HEK293 (cell line): ENCODE results near the gene CRTC2.

Experiments
- CTCF ChIA-PET: fragments of 350-600 bp; formaldehyde crosslinking; extraction: SDS; loops from one replicate; lab custom pipeline; 2021; ENCODE audit warnings: antibody characterized with exemption; lab: Yijun Ruan, JAX
- POLR2A ChIA-PET: fragments of 300-600 bp; formaldehyde crosslinking; extraction: SDS; loops from one replicate; lab custom pipeline; 2020; ENCODE audit warnings: antibody characterized with exemption, inconsistent platforms; lab: Yijun Ruan, JAX
- H3K27ac ChIP-seq: fragments of 200-500 bp; sonication (Bioruptor generic); 2 replicates; pipeline ENCODE4 v1.5.1; 2014; ENCODE audit warnings: low read depth, low read length, control low read depth, inconsistent platforms; ENCODE audit errors: extremely low read depth
- H3K36me3 ChIP-seq, 2 experiments: fragments of 200-500 bp in 1 of 2; sonication (Bioruptor generic) in 1 of 2; 1 replicate in 1 of 2; 2 replicates in 1 of 2; pipeline ENCODE4 v1.5.1; 2014 to 2017; ENCODE audit warnings: inconsistent platforms in 2 of 2, low read length in 2 of 2; ENCODE audit not compliant: control insufficient read depth in 2 of 2, insufficient read depth in 1 of 2
- H3K4me1 ChIP-seq: fragments of 200-500 bp; sonication (Bioruptor generic); 2 replicates; pipeline ENCODE4 v1.5.1; 2014; ENCODE audit warnings: mild to moderate bottlenecking, low read length, inconsistent platforms; ENCODE audit not compliant: control insufficient read depth, insufficient read depth
- H3K4me3 ChIP-seq: 2 replicates; pipeline ENCODE4 v1.5.1; 2011; ENCODE audit warnings: low read depth, mild to moderate bottlenecking, control low read depth, low read length, moderate library complexity
- H3K9me3 ChIP-seq: fragments of 200-500 bp; sonication (Bioruptor generic); 2 replicates; pipeline ENCODE4 v1.5.1; 2014; ENCODE audit warnings: low read depth, low read length, inconsistent platforms; ENCODE audit not compliant: control insufficient read depth, insufficient read depth
- GLIS1 ChIP-seq: fragments of 450-650 bp; formaldehyde crosslinking; IDR thresholded peaks from 2 replicates; pipeline ENCODE4 v1.5.1; 2016; ENCODE audit warnings: missing biosample characterization, missing genetic modification characterization
- GLIS2 ChIP-seq: fragments of 450-650 bp; formaldehyde crosslinking; IDR thresholded peaks from 2 replicates; pipeline ENCODE4 v1.5.1; 2016; ENCODE audit warnings: missing biosample characterization, missing genetic modification characterization
- KLF9 ChIP-seq: fragments of 450-650 bp; formaldehyde crosslinking; IDR thresholded peaks from 2 replicates; pipeline ENCODE4 v1.5.1; 2016; ENCODE audit warnings: missing biosample characterization, missing genetic modification characterization, low read depth
- PRDM1 ChIP-seq: fragments of 450-650 bp; formaldehyde crosslinking; IDR thresholded peaks from 2 replicates; pipeline ENCODE4; 2016; ENCODE audit warnings: missing biosample characterization, missing genetic modification characterization
- SP2 ChIP-seq: fragments of 450-650 bp; formaldehyde crosslinking; IDR thresholded peaks from 2 replicates; pipeline ENCODE4 v1.5.1; 2016; ENCODE audit warnings: missing biosample characterization, missing genetic modification characterization
- ZBTB48 ChIP-seq: fragments of 450-650 bp; formaldehyde crosslinking; IDR thresholded peaks from 2 replicates; pipeline ENCODE4 v1.5.1; 2016; ENCODE audit warnings: missing biosample characterization, missing genetic modification characterization
- ZBTB7A ChIP-seq: fragments of 450-650 bp; formaldehyde crosslinking; IDR thresholded peaks from 2 replicates; pipeline ENCODE4 v1.5.1; 2016; ENCODE audit warnings: low read depth, missing biosample characterization, missing genetic modification characterization
- ZFHX2 ChIP-seq: fragments of 450-650 bp; formaldehyde crosslinking; conservative IDR thresholded peaks from 2 replicates; pipeline ENCODE4 v1.5.1; 2016; ENCODE audit warnings: missing biosample characterization, missing genetic modification characterization
- ZNF10 ChIP-seq: fragments of 450-650 bp; formaldehyde crosslinking; IDR thresholded peaks from 2 replicates; pipeline ENCODE4 v1.5.1; 2017; ENCODE audit warnings: missing biosample characterization, missing genetic modification characterization
- ZNF157 ChIP-seq: fragments of 450-650 bp; formaldehyde crosslinking; IDR thresholded peaks from 2 replicates; pipeline ENCODE4 v1.5.1; 2016; ENCODE audit warnings: missing biosample characterization, missing genetic modification characterization
- ZNF311 ChIP-seq: fragments of 450-650 bp; formaldehyde crosslinking; IDR thresholded peaks from 2 replicates; pipeline ENCODE4 v1.5.1; 2017; ENCODE audit warnings: missing biosample characterization, missing genetic modification characterization, borderline replicate concordance
- ZNF324 ChIP-seq: fragments of 450-650 bp; formaldehyde crosslinking; IDR thresholded peaks from 2 replicates; pipeline ENCODE4 v1.5.1; 2016; ENCODE audit warnings: missing biosample characterization, missing genetic modification characterization
- ZNF341 ChIP-seq: fragments of 450-650 bp; formaldehyde crosslinking; IDR thresholded peaks from 2 replicates; pipeline ENCODE4; 2016; ENCODE audit warnings: low read depth, missing biosample characterization, missing genetic modification characterization
- ZNF391 ChIP-seq: fragments of 450-650 bp; formaldehyde crosslinking; IDR thresholded peaks from 2 replicates; pipeline ENCODE4 v1.5.1; 2016; ENCODE audit warnings: low read depth, missing biosample characterization, missing genetic modification characterization, borderline replicate concordance
- ZNF76 ChIP-seq: fragments of 450-650 bp; formaldehyde crosslinking; IDR thresholded peaks from 2 replicates; pipeline ENCODE4; 2016; ENCODE audit warnings: low read depth, missing biosample characterization, missing genetic modification characterization, borderline replicate concordance
- ZXDB ChIP-seq: fragments of 450-650 bp; formaldehyde crosslinking; IDR thresholded peaks from 2 replicates; pipeline ENCODE4 v1.5.1; 2016; ENCODE audit warnings: missing biosample characterization, missing genetic modification characterization
- TF ChIP-seq, protein P1 (sequence below): fragments of 450-650 bp; formaldehyde crosslinking; IDR thresholded peaks from 2 replicates; pipeline ENCODE4 v1.5.1; 2016; ENCODE audit warnings: missing biosample characterization, missing genetic modification characterization
- TF ChIP-seq, protein P2 (sequence below): fragments of 450-650 bp; formaldehyde crosslinking; IDR thresholded peaks from 2 replicates; pipeline ENCODE4 v1.5.1; 2016; ENCODE audit warnings: missing biosample characterization, missing genetic modification characterization
- TF ChIP-seq, protein P3 (sequence below): fragments of 450-650 bp; formaldehyde crosslinking; IDR thresholded peaks from 2 replicates; pipeline ENCODE4 v1.5.1; 2016; ENCODE audit warnings: missing biosample characterization, missing genetic modification characterization
- TF ChIP-seq, protein P4 (sequence below): fragments of 450-650 bp; formaldehyde crosslinking; conservative IDR thresholded peaks from 2 replicates; pipeline ENCODE4 v1.5.1; 2016; ENCODE audit warnings: low read depth, missing biosample characterization, missing genetic modification characterization

CRTC2 gene

DNA sequence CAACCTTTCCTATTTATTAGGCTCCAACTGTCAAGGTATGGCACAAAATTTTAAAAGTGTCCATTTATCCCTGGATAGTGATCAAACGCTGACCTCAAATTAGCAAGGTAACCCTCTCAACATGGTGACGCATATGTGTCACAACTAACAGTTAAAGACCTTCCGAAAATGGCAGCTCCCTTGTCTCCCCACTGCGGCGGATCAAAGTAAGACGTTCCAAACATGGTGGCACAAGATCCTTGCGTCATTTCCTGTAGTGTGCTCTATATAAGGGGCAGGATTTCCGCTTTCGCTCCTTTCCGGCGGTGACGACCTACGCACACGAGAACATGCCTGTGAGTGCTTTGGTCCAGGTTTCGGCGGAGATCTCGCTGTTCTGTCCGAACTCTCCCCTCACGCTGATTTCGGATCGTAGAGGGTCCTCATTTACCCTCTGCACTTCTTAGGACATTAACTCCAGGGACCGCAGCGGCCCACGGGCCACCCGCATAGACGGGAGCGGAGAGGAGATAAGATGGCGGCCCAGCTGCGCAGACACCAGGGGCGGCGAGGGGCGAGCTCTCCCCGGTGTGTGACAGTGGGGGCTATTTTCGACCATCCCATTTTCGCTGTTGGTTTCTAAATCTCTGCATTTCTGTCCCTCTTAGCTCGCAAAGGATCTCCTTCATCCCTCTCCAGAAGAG, 32.2 kb upstream of the CRTC2 start, which contains the start of gene RPS27 (continued):
- TF ChIP-seq ZNF391 (tag by site-specific recombination): peak; percentile 73; the same call in 1 of the 2 replicates
- TF ChIP-seq ZXDB: peak; percentile 94
- TF ChIP-seq, protein P1, sequence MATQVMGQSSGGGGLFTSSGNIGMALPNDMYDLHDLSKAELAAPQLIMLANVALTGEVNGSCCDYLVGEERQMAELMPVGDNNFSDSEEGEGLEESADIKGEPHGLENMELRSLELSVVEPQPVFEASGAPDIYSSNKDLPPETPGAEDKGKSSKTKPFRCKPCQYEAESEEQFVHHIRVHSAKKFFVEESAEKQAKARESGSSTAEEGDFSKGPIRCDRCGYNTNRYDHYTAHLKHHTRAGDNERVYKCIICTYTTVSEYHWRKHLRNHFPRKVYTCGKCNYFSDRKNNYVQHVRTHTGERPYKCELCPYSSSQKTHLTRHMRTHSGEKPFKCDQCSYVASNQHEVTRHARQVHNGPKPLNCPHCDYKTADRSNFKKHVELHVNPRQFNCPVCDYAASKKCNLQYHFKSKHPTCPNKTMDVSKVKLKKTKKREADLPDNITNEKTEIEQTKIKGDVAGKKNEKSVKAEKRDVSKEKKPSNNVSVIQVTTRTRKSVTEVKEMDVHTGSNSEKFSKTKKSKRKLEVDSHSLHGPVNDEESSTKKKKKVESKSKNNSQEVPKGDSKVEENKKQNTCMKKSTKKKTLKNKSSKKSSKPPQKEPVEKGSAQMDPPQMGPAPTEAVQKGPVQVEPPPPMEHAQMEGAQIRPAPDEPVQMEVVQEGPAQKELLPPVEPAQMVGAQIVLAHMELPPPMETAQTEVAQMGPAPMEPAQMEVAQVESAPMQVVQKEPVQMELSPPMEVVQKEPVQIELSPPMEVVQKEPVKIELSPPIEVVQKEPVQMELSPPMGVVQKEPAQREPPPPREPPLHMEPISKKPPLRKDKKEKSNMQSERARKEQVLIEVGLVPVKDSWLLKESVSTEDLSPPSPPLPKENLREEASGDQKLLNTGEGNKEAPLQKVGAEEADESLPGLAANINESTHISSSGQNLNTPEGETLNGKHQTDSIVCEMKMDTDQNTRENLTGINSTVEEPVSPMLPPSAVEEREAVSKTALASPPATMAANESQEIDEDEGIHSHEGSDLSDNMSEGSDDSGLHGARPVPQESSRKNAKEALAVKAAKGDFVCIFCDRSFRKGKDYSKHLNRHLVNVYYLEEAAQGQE (tag by site-specific recombination): peak; percentile 73
- 0 out of 2 replicates have a peak, but pooled peaks have one; percentile 9 for TF ChIP-seq GLIS2 (tag by site-specific recombination)
- TF ChIP-seq ZNF76: peak; percentile 90; the same call in 1 of the 2 replicates
- TF ChIP-seq, protein P2, sequence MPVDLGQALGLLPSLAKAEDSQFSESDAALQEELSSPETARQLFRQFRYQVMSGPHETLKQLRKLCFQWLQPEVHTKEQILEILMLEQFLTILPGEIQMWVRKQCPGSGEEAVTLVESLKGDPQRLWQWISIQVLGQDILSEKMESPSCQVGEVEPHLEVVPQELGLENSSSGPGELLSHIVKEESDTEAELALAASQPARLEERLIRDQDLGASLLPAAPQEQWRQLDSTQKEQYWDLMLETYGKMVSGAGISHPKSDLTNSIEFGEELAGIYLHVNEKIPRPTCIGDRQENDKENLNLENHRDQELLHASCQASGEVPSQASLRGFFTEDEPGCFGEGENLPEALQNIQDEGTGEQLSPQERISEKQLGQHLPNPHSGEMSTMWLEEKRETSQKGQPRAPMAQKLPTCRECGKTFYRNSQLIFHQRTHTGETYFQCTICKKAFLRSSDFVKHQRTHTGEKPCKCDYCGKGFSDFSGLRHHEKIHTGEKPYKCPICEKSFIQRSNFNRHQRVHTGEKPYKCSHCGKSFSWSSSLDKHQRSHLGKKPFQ: 0 out of 2 replicates have a peak, but pooled peaks have one; percentile 30
- 0 out of 2 replicates have a peak, but pooled peaks have one; percentile 20 for TF ChIP-seq ZBTB7A
- TF ChIP-seq PRDM1 (tag by site-specific recombination): peak; percentile 39; the same call in 1 of the 2 replicates
- TF ChIP-seq GLIS1 (tag by site-specific recombination): no peak; the same call in 1 of the 2 replicates

DNA sequence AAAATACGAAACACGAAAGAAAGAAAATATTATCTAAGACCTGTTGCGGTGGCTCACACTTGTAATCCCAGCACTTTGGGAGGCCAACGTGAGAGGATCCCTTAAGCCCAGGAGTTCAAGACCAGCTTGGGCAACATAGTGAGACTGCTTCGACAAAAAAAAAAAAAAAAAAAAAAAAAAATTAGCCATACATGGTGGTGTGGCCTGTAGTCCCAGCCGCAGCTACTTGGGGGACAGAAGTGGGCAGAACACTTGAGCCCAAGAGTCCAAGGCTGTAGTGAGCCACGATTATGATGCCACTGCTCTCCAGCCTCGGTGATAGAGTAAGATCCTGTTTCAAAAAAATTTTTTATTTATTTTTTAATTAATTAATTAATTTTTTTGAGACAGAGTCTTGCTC, 29.2 kb upstream of the CRTC2 start:
- Histone ChIP-seq H3K36me3 (peaks cover 16 to 33% of the 10 kb centered on the region in 2 experiments), H3K4me3 (no peak overlapping the region), H3K27ac (no peak overlapping the region), H3K4me1 (peaks cover 8% of the 10 kb centered on the region; the same call in 1 of the 2 replicates), H3K9me3 (no peaks in the 10 kb centered on the region)
- CTCF ChIA-PET: interaction anchor here (0.7 to 4.3 kb wide), 21 partner anchors 9 to 476 kb away, joined by 3 to 46 read pairs (median 10); partner anchors contain the start of genes CREB3L4, JTB, SLC27A3 and SLC39A1
- POLR2A ChIA-PET: interaction anchor here (0.6 to 6.3 kb wide), 6 partner anchors 10 to 329 kb away, joined by 3 to 114 read pairs (median 8); partner anchors contain the start of genes CREB3L4, JTB and SNAPIN
- TF ChIP-seq, protein P3, sequence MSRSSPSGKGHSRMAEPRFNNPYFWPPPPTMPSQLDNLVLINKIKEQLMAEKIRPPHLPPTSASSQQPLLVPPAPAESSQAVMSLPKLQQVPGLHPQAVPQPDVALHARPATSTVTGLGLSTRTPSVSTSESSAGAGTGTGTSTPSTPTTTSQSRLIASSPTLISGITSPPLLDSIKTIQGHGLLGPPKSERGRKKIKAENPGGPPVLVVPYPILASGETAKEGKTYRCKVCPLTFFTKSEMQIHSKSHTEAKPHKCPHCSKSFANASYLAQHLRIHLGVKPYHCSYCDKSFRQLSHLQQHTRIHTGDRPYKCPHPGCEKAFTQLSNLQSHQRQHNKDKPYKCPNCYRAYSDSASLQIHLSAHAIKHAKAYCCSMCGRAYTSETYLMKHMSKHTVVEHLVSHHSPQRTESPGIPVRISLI (tag by site-specific recombination): peak; percentile 95
- TF ChIP-seq ZFHX2: no peak

DNA sequence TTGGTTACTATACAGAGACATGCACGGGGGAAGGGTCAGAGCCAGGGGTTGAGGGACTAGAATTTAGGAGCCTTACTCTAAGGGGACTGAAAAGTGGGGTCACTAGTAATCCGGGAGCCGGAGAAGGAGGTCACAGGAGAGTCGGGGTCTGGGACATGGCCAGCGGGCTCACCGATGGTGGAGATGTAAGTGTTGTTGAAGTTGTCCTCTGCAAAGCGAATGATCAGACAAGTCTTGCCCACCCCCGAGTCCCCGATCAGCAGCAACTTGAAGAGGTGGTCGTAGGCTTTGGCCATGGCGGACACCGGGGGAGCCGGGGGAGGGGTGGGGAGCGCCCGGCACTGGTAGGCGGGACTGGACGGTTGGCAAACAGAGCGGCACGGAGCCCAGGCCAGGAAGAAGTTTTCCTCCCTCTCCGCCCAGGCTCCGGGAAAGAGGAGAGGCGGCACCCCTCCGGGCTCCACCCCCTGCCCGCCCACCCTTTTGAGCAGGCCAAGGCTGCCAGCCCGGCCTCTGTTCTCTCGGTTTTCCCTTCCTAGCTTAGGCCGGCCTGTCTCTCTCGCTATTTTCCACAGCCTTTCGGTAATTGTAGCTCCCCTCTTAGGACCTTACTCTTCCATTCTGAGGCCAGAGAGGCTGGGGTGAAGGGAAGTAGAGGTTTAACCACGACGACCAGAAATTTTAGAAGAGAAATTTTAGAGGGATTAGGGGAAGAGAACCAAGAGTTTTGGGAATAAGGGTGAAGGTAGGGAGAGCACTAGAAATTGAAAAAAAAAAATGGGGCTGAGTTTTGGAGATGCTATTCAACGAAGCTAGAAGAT, 27.7 kb upstream of the CRTC2 start, which contains the start of gene RAB13:
Gene RAB13 (minus strand): TSS at position 399 of the 821 bp plus-strand sequence. CDS start 103 bp downstream, at position 296.
- Histone ChIP-seq H3K36me3 (peaks cover 7 to 32% of the 10 kb centered on the region in 2 experiments), H3K27ac (peak within 1 kb of the TSS; percentile 68), H3K9me3 (no peaks in the 10 kb centered on the region), H3K4me1 (peaks cover 8% of the 10 kb centered on the region; the same call in 1 of the 2 replicates), H3K4me3 (peak within 1 kb of the TSS; percentile 59)
- ChIA-PET POLR2A (interaction anchor here (0.6 to 6.3 kb wide), 10 partner anchors 9 to 327 kb away, joined by 3 to 114 read pairs (median 4); partner anchors contain the start of genes CREB3L4, CRTC2, DENND4B and INTS3), CTCF (interaction anchor here (0.6 to 4.3 kb wide), 54 partner anchors 8 to 675 kb away, joined by 3 to 46 read pairs (median 5); partner anchors contain the start of genes CHTOP, CREB3L4, CRTC2 and DENND4B)
- no peak for TF ChIP-seq ZNF324
- TF ChIP-seq SP2 (tag by site-specific recombination): peak; percentile 85
- peak; percentile 83; the same call in 1 of the 2 replicates for TF ChIP-seq PRDM1 (tag by site-specific recombination)
- peak; percentile 42; the same call in 1 of the 2 replicates for TF ChIP-seq ZNF341 (tag by site-specific recombination)
- 0 out of 2 replicates have a peak, but pooled peaks have one; percentile 7 for TF ChIP-seq ZNF10 (tag by site-specific recombination)
- TF ChIP-seq ZNF311: no peak
- TF ChIP-seq KLF9: peak; percentile 48; the same call in 1 of the 2 replicates
- peak; percentile 71; the same call in 1 of the 2 replicates for TF ChIP-seq ZBTB48 (tag by site-specific recombination)
- TF ChIP-seq ZNF157 (tag by site-specific recombination): no peak
- TF ChIP-seq, protein P4, sequence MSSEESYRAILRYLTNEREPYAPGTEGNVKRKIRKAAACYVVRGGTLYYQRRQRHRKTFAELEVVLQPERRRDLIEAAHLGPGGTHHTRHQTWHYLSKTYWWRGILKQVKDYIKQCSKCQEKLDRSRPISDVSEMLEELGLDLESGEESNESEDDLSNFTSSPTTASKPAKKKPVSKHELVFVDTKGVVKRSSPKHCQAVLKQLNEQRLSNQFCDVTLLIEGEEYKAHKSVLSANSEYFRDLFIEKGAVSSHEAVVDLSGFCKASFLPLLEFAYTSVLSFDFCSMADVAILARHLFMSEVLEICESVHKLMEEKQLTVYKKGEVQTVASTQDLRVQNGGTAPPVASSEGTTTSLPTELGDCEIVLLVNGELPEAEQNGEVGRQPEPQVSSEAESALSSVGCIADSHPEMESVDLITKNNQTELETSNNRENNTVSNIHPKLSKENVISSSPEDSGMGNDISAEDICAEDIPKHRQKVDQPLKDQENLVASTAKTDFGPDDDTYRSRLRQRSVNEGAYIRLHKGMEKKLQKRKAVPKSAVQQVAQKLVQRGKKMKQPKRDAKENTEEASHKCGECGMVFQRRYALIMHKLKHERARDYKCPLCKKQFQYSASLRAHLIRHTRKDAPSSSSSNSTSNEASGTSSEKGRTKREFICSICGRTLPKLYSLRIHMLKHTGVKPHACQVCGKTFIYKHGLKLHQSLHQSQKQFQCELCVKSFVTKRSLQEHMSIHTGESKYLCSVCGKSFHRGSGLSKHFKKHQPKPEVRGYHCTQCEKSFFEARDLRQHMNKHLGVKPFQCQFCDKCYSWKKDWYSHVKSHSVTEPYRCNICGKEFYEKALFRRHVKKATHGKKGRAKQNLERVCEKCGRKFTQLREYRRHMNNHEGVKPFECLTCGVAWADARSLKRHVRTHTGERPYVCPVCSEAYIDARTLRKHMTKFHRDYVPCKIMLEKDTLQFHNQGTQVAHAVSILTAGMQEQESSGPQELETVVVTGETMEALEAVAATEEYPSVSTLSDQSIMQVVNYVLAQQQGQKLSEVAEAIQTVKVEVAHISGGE (tag by site-specific recombination): peak; percentile 28; the same call in 1 of the 2 replicates
